GM13976 (cell line): Measurements from ENCODE around the gene CHGA.

Experiments used
- DNase-seq: peaks from one replicate; pipeline ENCODE4 v3.0.0; 2012; ENCODE audit warnings: low spot score
- CTCF ChIP-seq: IDR thresholded peaks from 2 replicates; pipeline ENCODE4 v1.5.1; 2012; ENCODE audit warnings: borderline replicate concordance, mild to moderate bottlenecking; ENCODE audit not compliant: insufficient read depth; ENCODE audit errors: extremely low read depth, missing control alignments, control extremely low read depth
- in situ Hi-C: fragments of 300-500 bp; cut with MboI; formaldehyde crosslinking; loops from one replicate; pipeline ENCODE4 v1.12.0; 2022; ENCODE audit warnings: low sequenced_read_pairs, mixed read lengths, inconsistent platforms; ENCODE audit not compliant: unreplicated experiment

The CHGA gene

GRCh38 chr14:92945959-92946846, 23.3 kb downstream of the CHGA start:
- no peak for TF ChIP-seq CTCF
- in situ Hi-C loops: loop anchor here (5.0 kb wide), 1 partner anchor 196 kb away; no protein-coding TSS in a partner anchor
- DNase-seq: no peak

GRCh38 chr14:92946847-92947545, 24.0 kb downstream of the CHGA start:
- DNase-seq: no peak
- in situ Hi-C loops: loop anchor here (5.0 kb wide), 1 partner anchor 195 kb away; no protein-coding TSS in a partner anchor
- no peak for TF ChIP-seq CTCF

GRCh38 chr14:92948647-92949046, 25.7 kb downstream of the CHGA start:
- TF ChIP-seq CTCF: no peak
- in situ Hi-C loops: loop anchor here (5.0 kb wide), 1 partner anchor 194 kb away; no protein-coding TSS in a partner anchor
- no peak for DNase-seq

- TF ChIP-seq CTCF: no peak
- DNase-seq: no peak
- in situ Hi-C loops: loop anchor here (5.0 kb wide), 1 partner anchor 193 kb away; no protein-coding TSS in a partner anchor
These were observed 26.7 kb downstream of the CHGA start for GRCh38 chr14:92949496-92950192.

GRCh38 chr14:92950193-92950540, 27.2 kb downstream of the CHGA start:
- in situ Hi-C loops: no loop called here
- no peak for DNase-seq
- TF ChIP-seq CTCF: no peak

GRCh38 chr14:92950773-92951172, 27.8 kb downstream of the CHGA start:
- DNase-seq: no peak
- in situ Hi-C loops: no loop called here
- no peak for TF ChIP-seq CTCF
